ENCODE measurements around the gene PALLD.

The PALLD gene

DNA sequence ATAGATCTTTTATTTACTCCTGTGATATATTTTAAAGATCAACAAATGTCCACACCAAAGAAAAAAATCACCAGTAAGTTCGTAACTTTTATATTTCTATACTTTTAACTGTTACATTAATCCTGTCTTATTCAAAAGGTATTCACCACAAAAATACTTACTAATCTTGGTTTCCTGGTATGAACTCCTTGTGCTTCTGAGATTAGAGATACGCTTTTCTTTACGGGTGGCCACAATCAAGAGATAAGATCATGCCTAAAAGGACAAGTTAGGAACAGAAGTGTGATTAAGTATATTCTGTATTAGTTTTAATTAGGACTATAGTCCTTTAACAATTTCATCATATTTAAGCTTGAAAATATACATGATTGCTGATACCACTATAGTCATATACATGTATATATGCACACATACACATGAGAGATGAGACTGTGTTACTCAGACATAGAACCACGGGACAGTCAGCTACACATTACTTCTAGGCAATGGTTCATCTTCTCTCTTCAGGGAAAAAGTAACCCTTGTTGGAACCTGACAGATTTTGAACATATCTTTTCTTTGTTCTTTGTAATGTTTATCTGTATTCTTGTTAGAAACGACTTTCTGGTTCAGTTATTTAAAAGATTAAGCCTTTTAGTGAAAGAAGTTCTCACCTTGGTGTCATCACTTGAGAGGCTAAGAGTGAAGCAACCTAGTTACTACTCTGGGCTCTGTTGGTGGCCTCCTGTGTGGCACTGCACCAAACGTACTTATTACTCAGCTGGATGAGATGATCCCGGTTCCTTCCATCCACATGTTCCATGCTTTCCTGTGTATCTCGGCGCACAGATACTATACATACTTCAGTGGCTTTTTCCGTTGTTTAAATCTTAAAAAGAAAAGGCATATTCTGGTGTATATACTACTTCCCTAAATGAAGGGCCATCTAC, 367.1 kb downstream of the PALLD start:
- no peak for DNase-seq

DNA sequence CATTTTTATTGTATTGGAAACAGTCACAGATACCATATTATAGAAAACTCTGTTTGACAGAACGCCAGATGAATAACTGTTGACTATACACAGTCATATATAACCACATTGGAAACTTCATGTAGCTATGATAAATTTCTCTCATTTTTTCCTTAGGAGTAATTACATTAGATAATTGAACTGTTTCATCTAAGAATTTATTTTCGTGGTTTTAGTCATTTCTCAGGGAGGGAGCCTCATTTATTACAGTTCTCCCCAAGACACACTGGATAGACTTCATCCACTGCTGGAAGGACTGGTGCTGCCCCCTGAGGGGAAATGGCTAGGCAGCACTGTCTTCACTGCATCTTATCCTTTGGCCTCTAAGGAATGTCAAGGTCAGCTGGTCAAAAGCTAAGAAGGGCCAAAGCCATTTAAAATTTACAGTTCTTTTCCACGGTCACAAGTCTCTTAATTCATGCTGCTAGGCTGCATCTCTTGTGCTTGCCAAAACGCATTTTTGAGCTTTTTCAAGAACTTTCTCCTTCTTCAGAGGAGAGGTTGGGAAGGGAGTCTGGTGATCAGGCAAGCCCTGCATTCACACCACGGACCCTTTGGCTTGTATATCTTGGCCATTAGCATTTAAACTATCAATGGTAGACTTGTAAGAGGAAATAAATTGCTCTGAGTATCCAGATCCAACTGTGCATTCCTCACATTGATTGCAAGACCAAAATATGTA, 368.1 kb downstream of the PALLD start:
- DNase-seq, result no peak

DNA sequence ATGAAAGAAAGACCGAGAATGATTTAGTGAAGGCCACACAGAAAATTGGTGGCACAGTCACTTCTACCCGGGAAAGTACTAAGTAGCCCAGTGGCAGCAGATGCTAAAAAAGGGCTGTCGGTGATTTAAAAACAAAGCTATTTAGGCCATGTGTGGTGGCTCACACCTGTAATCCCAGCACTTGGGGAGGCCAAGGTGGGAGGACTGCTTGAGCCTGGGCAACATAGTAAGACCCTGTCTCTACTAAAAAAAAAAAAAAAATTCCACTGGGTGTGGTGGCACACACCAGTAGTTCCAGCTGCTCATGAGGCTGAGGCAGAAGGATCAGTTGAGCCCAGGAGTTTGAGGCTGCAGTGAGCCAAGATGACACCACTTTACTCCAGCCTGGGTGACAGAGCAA, 369.0 kb downstream of the PALLD start:
- DNase-seq, result no peak

GRCh38 chr4:168866635-168867034, 369.8 kb downstream of the PALLD start:
- no peak for DNase-seq

- DNase-seq, result no peak
These were observed 370.3 kb downstream of the PALLD start for GRCh38 chr4:168867128-168867527.

- no peak for DNase-seq
These were observed 371.4 kb downstream of the PALLD start for GRCh38 chr4:168868044-168868781.

- no peak for DNase-seq
These were observed 371.9 kb downstream of the PALLD start for GRCh38 chr4:168868802-168869201.

GRCh38 chr4:168870004-168870403, 373.2 kb downstream of the PALLD start:
- no peak for DNase-seq

- no peak for DNase-seq
These were observed 374.8 kb downstream of the PALLD start for GRCh38 chr4:168871632-168872031.

DNA sequence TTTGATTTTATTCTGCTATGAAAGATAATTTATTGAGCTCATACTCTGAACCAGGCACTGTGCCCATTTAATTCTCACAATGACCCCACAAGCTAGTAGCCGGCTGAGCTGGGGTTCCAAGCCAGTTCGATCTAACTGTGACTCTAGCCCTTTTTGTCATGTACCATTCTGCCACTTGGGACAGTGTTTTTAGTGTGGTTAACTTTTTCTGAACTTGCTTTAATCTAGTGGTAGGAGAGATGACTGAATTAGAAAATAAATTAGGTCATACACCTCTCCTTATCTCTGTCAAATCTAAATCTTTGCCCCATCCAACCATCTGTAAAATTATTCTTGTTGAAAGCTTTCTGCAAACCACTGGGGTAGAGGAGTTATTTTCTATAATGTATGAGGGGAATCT, 377.2 kb downstream of the PALLD start:
- no peak for DNase-seq

DNA sequence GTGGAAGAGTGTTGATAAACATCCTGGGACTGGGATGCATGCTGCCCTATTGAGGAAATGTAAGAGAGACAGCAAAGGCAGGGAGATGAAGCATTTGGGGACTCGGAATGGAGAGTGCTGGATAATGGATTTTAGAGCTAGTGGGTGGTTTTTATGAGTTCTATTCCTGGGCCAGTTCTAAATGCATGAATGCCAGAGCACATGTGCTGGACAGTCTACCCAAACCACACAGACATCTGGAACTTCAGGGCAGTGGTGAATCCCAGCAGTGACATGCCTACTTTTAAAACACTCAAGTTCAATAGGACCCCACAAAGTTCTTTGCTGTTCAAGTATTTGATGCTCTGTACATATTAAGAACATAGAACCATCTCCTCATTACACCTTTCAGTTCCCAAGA, 379.3 kb downstream of the PALLD start:
- no peak for DNase-seq

DNA sequence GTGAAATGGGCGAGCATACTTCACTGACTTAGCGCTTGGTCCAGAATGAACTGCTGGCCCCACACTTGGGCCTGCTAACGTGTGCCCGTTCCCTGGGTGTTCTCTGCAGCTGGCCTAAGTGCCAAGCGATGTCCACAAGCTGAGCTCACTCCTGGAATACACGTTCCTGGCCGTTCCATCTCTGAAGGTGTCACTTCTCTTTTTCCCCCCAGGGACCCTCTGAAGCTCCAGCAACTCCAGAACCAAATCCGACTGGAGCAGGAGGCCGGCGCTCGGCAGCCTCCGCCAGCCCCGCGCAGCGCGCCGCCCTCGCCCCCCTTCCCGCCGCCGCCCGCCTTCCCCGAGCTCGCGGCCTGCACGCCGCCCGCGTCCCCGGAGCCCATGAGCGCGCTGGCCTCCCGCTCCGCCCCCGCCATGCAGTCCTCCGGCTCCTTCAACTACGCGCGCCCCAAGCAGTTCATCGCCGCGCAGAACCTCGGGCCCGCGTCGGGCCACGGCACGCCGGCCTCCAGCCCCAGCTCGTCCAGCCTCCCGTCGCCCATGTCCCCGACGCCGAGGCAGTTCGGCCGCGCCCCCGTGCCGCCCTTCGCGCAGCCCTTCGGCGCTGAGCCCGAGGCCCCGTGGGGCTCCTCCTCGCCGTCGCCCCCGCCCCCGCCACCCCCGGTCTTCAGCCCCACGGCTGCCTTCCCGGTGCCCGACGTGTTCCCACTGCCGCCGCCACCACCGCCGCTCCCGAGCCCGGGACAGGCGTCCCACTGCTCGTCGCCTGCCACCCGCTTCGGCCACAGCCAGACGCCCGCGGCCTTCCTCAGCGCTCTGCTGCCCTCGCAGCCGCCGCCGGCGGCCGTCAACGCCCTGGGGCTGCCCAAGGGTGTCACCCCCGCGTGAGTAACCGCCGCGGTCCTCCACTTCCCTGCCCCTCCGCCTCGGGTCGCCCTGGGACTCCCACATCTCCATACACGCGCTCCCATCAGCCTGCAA, 380.9 kb downstream of the PALLD start:
- DNase-seq, result no peak

- DNase-seq, result no peak
These were observed 381.8 kb downstream of the PALLD start for GRCh38 chr4:168878623-168879022.

DNA sequence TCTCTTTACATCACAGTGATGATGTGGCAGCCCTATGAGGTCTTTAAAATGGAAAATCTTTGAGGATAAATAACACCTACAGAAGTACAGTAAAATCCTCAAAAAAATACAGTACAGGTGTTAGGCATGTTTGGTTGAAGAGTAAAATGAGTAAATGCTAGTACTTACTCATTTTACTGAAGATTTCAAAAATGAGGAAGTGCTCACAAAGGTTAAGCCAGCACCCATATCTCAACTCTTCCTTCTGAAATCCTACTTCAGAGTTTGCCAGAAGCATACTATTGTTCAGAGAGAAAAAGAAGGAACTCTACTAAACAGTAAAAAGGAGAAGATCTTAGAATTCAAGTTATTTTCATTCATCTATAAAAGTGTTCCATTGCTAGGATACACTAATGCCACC, 382.3 kb downstream of the PALLD start:
- DNase-seq, result no peak

DNA sequence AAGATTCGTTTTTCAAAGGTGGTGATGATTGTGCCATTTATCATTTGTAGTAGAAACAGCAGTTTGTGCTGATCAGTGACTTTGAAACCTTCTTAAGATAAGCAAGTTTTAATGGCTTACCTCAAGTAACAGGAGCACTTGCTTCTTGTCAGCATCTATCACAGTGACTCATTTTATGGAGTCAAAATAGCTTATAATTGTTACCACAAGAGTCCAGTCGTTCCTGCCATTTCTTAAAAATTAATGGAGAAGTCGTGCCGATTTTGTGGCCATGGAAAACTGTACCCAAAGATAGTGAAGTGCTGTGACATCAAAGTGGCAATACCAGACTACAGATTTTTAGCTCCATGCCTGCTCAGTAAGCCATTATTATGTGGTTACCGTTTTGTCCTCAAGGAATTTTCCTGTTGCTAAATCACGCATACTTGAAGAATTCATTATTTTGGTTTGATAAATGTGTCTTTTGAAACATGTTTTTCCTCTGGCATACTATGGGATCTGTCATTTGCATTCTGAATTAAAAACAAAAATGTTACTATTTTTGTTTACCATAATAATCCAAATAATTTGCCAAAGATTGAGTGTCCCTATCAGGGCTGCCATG, 383.3 kb downstream of the PALLD start:
- DNase-seq, result no peak

DNA sequence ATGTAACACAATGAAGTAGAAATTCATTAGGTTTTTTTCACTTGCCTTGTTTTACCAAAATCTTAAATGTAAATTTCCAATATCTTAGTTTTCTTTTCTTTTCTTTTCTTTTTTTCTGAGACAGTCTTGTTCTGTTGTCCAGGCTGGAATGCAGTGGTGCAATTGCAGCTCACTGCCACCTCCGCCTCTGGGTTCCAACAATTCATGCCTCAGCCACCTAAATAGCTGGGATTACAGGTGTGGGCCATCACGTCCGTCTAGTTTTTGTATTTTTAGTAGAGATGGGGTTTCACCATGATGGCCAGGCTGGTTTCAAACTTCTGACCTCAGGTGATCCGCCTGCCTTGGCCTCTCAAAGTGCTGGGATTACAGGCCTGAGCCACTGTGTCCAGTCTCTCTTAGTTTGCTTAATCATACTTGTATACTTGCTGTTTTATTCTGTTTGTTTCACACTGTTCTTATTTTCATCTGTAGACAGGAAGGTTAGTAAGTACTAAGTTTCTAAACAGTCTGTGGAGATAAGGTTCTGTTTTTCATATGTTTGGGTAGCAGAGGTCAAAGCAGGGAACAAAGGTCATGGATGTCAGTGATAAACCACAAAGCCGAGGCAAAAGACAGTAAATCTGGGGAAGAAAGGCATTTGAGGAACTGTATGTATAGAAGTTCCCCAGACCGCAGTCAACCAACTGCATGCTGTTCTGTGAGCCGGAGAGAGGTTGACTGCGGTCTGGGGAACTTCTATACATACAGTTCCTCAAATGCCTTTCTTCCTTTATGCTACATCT, 384.2 kb downstream of the PALLD start:
- no peak for DNase-seq

- DNase-seq, result no peak
These were observed 385.0 kb downstream of the PALLD start for GRCh38 chr4:168881781-168882420.

DNA sequence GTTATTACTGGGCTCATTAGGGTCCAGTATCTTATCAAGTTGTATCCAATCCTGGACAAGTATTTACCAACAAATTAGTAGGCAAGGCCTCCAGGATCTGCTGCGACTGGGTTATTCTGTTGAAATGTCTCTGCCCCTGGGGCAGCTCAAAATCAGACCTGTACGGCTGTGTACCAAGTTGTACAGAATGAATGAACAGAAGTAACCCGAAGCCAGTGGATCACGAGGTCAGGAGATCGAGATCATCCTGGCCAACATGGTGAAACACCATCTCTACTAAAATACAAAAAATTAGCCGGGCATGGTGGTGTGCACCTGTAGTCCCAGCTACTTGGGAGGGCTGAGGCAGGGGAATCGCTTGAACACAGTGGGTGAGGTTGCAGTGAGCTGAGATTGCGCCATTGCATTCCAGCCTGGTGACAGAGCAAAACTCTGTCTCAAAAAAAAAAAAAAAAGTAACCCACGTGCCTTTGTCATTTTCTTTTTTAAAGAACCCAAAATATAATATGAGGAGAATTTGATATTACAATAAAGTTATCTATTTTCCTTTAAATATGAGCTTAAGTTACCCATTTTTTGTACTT, 385.9 kb downstream of the PALLD start:
- DNase-seq, result no peak

DNA sequence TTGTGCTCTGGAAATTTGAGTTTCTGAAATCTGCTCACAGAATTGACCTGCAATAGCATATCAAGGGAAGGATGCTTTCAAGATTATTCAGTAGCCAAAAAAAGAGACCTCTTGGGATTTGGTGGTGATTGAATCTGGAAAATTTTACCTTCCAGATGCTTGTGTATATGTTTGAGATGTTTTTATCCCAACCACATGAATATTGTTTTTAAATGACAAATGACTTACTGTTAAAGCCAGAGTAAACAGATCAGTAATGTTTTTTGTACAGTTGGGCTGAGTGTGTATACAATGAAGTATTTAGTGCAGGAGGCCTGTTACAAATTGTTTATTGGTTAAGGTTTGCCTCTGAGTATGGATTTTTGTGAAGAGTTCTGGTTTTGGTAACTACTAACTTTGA, 386.7 kb downstream of the PALLD start:
- no peak for DNase-seq
